Measurements from ENCODE around the gene RRP15.
A peak's percentile ranks its signal among the peaks of the same experiment; 100 is the strongest.

RRP15 gene

GRCh38 chr1:218284917-218285635 is at the start of gene RRP15:
Gene RRP15 (plus strand): TSS chr1:218285293. CDS start chr1:218285317, 24 bp downstream.
- FAIRE-seq: no peak
- peak; percentile 47 for DNase-seq (ENCODE audit: insufficient read length, low spot score)
- peak; percentile 62; the same call in 1 of the 2 replicates for TF ChIP-seq POLR2A (IDR thresholded peaks at IDR 0.05; ENCODE audit: low read depth, low read length)

- no peak for TF ChIP-seq POLR2A (IDR thresholded peaks at IDR 0.05; ENCODE audit: low read depth, low read length)
- DNase-seq (ENCODE audit: insufficient read length, low spot score): no peak
- FAIRE-seq: no peak
Observed at GRCh38 chr1:218242171-218242570, 42.9 kb upstream of the RRP15 start.

GRCh38 chr1:218247339-218247738 is 37.8 kb upstream of the RRP15 start:
- TF ChIP-seq POLR2A (IDR thresholded peaks at IDR 0.05; ENCODE audit: low read depth, low read length): no peak
- FAIRE-seq (no peak), DNase-seq (ENCODE audit: insufficient read length, low spot score) (no peak)

- FAIRE-seq (no peak), DNase-seq (ENCODE audit: insufficient read length, low spot score) (no peak)
- TF ChIP-seq POLR2A (IDR thresholded peaks at IDR 0.05; ENCODE audit: low read depth, low read length): no peak
Observed at GRCh38 chr1:218249338-218250140, 35.6 kb upstream of the RRP15 start.

GRCh38 chr1:218250492-218250891 is 34.6 kb upstream of the RRP15 start:
- DNase-seq (ENCODE audit: insufficient read length, low spot score): no peak
- FAIRE-seq: no peak

GRCh38 chr1:218254296-218254946 is 30.7 kb upstream of the RRP15 start:
- no peak for TF ChIP-seq POLR2A (IDR thresholded peaks at IDR 0.05; ENCODE audit: low read depth, low read length)
- DNase-seq (ENCODE audit: insufficient read length, low spot score): no peak
- FAIRE-seq: no peak

More at GRCh38 chr1:218250492-218250891, 34.6 kb upstream of the RRP15 start:
- no peak for TF ChIP-seq POLR2A (IDR thresholded peaks at IDR 0.05; ENCODE audit: low read depth, low read length)

- TF ChIP-seq POLR2A (IDR thresholded peaks at IDR 0.05; ENCODE audit: low read depth, low read length): no peak
- DNase-seq (ENCODE audit: insufficient read length, low spot score) (no peak), FAIRE-seq (no peak)
Observed at GRCh38 chr1:218255090-218255489, 30.0 kb upstream of the RRP15 start.

GRCh38 chr1:218257371-218257770 is 27.7 kb upstream of the RRP15 start:
- DNase-seq (ENCODE audit: insufficient read length, low spot score): no peak
- no peak for TF ChIP-seq POLR2A (IDR thresholded peaks at IDR 0.05; ENCODE audit: low read depth, low read length)
- no peak for FAIRE-seq

- no peak for TF ChIP-seq POLR2A (IDR thresholded peaks at IDR 0.05; ENCODE audit: low read depth, low read length)
- FAIRE-seq: no peak
- DNase-seq (ENCODE audit: insufficient read length, low spot score): no peak
Observed at GRCh38 chr1:218257971-218258370, 27.1 kb upstream of the RRP15 start.

GRCh38 chr1:218259339-218259738 is 25.8 kb upstream of the RRP15 start:
- no peak for TF ChIP-seq POLR2A (IDR thresholded peaks at IDR 0.05; ENCODE audit: low read depth, low read length)
- FAIRE-seq: no peak
- DNase-seq (ENCODE audit: insufficient read length, low spot score): no peak

GRCh38 chr1:218259800-218260199 is 25.3 kb upstream of the RRP15 start:
- no peak for TF ChIP-seq POLR2A (IDR thresholded peaks at IDR 0.05; ENCODE audit: low read depth, low read length)
- DNase-seq (ENCODE audit: insufficient read length, low spot score) (no peak), FAIRE-seq (no peak)

- TF ChIP-seq POLR2A (IDR thresholded peaks at IDR 0.05; ENCODE audit: low read depth, low read length): no peak
- no peak for FAIRE-seq
- no peak for DNase-seq (ENCODE audit: insufficient read length, low spot score)
Observed at GRCh38 chr1:218262259-218262658, 22.8 kb upstream of the RRP15 start.

GRCh38 chr1:218266356-218266755 is 18.7 kb upstream of the RRP15 start:
- no peak for FAIRE-seq
- no peak for TF ChIP-seq POLR2A (IDR thresholded peaks at IDR 0.05; ENCODE audit: low read depth, low read length)
- no peak for DNase-seq (ENCODE audit: insufficient read length, low spot score)

- no peak for TF ChIP-seq POLR2A (IDR thresholded peaks at IDR 0.05; ENCODE audit: low read depth, low read length)
- FAIRE-seq (no peak), DNase-seq (ENCODE audit: insufficient read length, low spot score) (no peak)
Observed at GRCh38 chr1:218272366-218272765, 12.7 kb upstream of the RRP15 start.
